ENCODE measurements around the gene NR2F1-AS1. TPM values are rescaled to one million over a fixed set of nuclear protein-coding genes. Genes with fewer than 3 reads are reported as not detected.

NR2F1-AS1 gene
- total and polyA plus RNA-seq, 9 of the 15 experiments (the other 6 are each of a cell fraction or from before 2014, with no cell fraction given), result not detected

DNA sequence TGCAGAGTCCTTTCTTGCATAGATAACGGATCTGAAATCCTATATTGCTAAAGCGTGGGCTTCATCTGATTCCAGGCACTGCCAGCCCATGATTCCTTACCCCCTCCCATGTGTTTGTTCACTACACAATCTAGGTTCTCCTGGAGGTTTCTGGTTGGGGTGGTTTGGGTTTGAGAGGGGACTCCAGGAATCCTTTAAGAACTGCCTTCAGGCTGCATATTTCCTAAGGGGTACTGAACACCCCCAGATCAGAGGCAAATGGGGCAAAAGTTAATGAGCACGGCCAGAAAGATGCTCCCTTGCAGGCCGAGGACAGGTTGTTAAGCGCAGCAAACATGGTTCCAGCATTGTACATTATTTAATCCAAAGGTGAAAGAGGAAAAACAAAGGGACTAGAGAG is 11.9 kb upstream of the NR2F1-AS1 start:
- DNase-seq (ENCODE audit: extremely low read depth in 1 of 4, low spot score in 3 of 4) (no peak), ATAC-seq (no peak), FAIRE-seq (no peak)
- H3K9ac ChIP-seq (ENCODE audit: insufficient read depth in 1 of 2, low read depth in 2 of 2, low read length in 2 of 2), result no peak overlapping the region
- BruUV-seq (replicated peaks), result no TSS peak
- no peaks in the 10 kb centered on the region for H3K79me2 ChIP-seq (ENCODE audit: control insufficient read depth, insufficient read depth, low read length)
- no peak for TF ChIP-seq NFE2L1 (tag; IDR thresholded peaks at IDR 0.05; ENCODE audit: borderline replicate concordance, low read depth)
- no peak for TF ChIP-seq PCBP2 (IDR thresholded peaks at IDR 0.05; ENCODE audit: low read depth, low read length, poor library complexity, severe bottlenecking)
- no peak for TF ChIP-seq HNRNPK (IDR thresholded peaks at IDR 0.05; ENCODE audit: low read depth, low read length, poor library complexity, severe bottlenecking)
- TF ChIP-seq ATF1 (CRISPR knock-in tag; IDR thresholded peaks at IDR 0.05), result no peak
- no peak for TF ChIP-seq ATF1 (tag; IDR thresholded peaks at IDR 0.05)
- TF ChIP-seq COPS2 (conservative IDR thresholded peaks at IDR 0.05), result no peak
- TF ChIP-seq MCM2 (IDR thresholded peaks at IDR 0.05; ENCODE audit: low read depth), result no peak
- no peak overlapping the region for H3K27ac ChIP-seq (ENCODE audit: extremely low read depth, low read depth, low read length)
- intact Hi-C loops (cut with micrococcal nuclease), result no loop called here
- no peak overlapping the region for H3K4me2 ChIP-seq (ENCODE audit: insufficient read depth, low read length)
- 2% methylated on average over 5 of the region's 5 CpGs for WGBS (ENCODE audit: insufficient coverage, low coverage, missing lambda C conversion rate)
- no peaks in the 10 kb centered on the region for H3K36me3 ChIP-seq (ENCODE audit: control insufficient read depth, insufficient read depth, low read length)
- peaks cover 0 to 4% of the 10 kb centered on the region in 2 experiments; a peak in 2 of 5 replicates for H3K4me1 ChIP-seq (replicated peaks in 1 of 2; ENCODE audit: control insufficient read depth in 2 of 2, insufficient read depth in 2 of 2, low read length in 2 of 2)
- in situ Hi-C loops (cut with MboI), result loop anchor here (25.0 kb wide), 1 partner anchor 1144 kb away; no protein-coding TSS in a partner anchor
- H3K9me3 ChIP-seq (replicated peaks; ENCODE audit: control insufficient read depth, insufficient read depth, low read depth, low read length), result no peaks in the 10 kb centered on the region
- no peak overlapping the region for H2AFZ ChIP-seq (ENCODE audit: low read depth, low read length)
- no peaks in the 10 kb centered on the region for H4K20me1 ChIP-seq (replicated peaks; ENCODE audit: control insufficient read depth, insufficient read depth, low read length)
- H3K27me3 ChIP-seq (ENCODE audit: control insufficient read depth in 2 of 2, insufficient read depth in 2 of 2, low read length in 2 of 2), result peaks cover 2 to 33% of the 10 kb centered on the region in 2 experiments; a peak in 3 of 5 replicates
- no peaks in the 10 kb centered on the region for H3K9me1 ChIP-seq (ENCODE audit: control insufficient read depth, insufficient read depth, low read length)
- CTCF ChIA-PET (ENCODE audit: low intra/inter-chr PET ratio), result no interaction called here
- POLR2A ChIA-PET, result no interaction called here
- H3K4me3 ChIP-seq, result no peak overlapping the region

All from K562 (cell line).